Measurements from ENCODE around the gene BOLA2B.
"Not testable (repeated sequence)": the region's sequence is repeated elsewhere in the genome, so short reads cannot be mapped to it uniquely, and the experiment has no call there.

BOLA2B gene

GRCh38 chr16:30193615-30194014, at the start of gene BOLA2B, which contains the start of gene SLX1A:
Gene BOLA2B, minus strand, starts transcription at chr16:30193666. Its CDS starts 71 bp downstream, at chr16:30193595.
Gene SLX1A, plus strand, starts transcription at chr16:30193875. Its CDS starts 210 bp downstream, at chr16:30194085.
- DNase-seq = not testable (repeated sequence)

- not testable (repeated sequence) for DNase-seq
Measured at GRCh38 chr16:30217082-30217481, 23.6 kb upstream of the BOLA2B start.

- not testable (repeated sequence) for DNase-seq
Measured at GRCh38 chr16:30211414-30211813, 17.9 kb upstream of the BOLA2B start.

GRCh38 chr16:30209032-30209431, 15.6 kb upstream of the BOLA2B start:
- not testable (repeated sequence) for DNase-seq

GRCh38 chr16:30207063-30207704, 13.7 kb upstream of the BOLA2B start:
- not testable (repeated sequence) for DNase-seq

- DNase-seq = not testable (repeated sequence)
Measured at GRCh38 chr16:30206252-30206651, 12.8 kb upstream of the BOLA2B start.

GRCh38 chr16:30205541-30206236, 12.2 kb upstream of the BOLA2B start:
- DNase-seq = not testable (repeated sequence)

GRCh38 chr16:30199608-30200343, 6.3 kb upstream of the BOLA2B start:
- DNase-seq = not testable (repeated sequence)

- DNase-seq = not testable (repeated sequence)
Measured at GRCh38 chr16:30199049-30199448, 5.6 kb upstream of the BOLA2B start, which contains the start of gene SULT1A3. Gene SULT1A3, plus strand, starts transcription at chr16:30199255. Its CDS starts 1,474 bp downstream, at chr16:30200729.

- DNase-seq = not testable (repeated sequence)
Measured at GRCh38 chr16:30197001-30197400, 3.5 kb upstream of the BOLA2B start.

- DNase-seq = not testable (repeated sequence)
Measured at GRCh38 chr16:30194172-30194925, 883 bp upstream of the BOLA2B start.

- not testable (repeated sequence) for DNase-seq
Measured at GRCh38 chr16:30193098-30193497, 368 bp downstream of the BOLA2B start.

- DNase-seq = not testable (repeated sequence)
Measured at GRCh38 chr16:30191158-30191557, 2.3 kb downstream of the BOLA2B start.

- DNase-seq = no peak
Measured at GRCh38 chr16:30187971-30188561, 5.4 kb downstream of the BOLA2B start.

- no peak for DNase-seq
Measured at GRCh38 chr16:30187556-30187865, 6.0 kb downstream of the BOLA2B start.

GRCh38 chr16:30186782-30187555, 6.5 kb downstream of the BOLA2B start:
- no peak for DNase-seq

- DNase-seq = no peak
Measured at GRCh38 chr16:30186444-30186781, 7.1 kb downstream of the BOLA2B start.

- no peak for DNase-seq
Measured at GRCh38 chr16:30185683-30186421, 7.6 kb downstream of the BOLA2B start.

GRCh38 chr16:30184891-30185682, 8.4 kb downstream of the BOLA2B start:
- no peak for DNase-seq
